Fibroblast of lung (primary cell): ENCODE measurements around the gene SECTM1. TPM values are rescaled to one million over a fixed set of nuclear protein-coding genes. Genes with fewer than 3 reads are reported as not detected.

Source experiments
- DNase-seq, 2 donors: peaks; one replicate each; pipeline versions ENCODE4 v3.0.0 to v3.0.0-alpha.2; 2010; ENCODE audit warnings: low read depth in 2 of 2
- H2AFZ ChIP-seq: 2 replicates; pipeline ENCODE4 v1.5.1; 2012; ENCODE audit warnings: low read length, control low read depth, inconsistent platforms
- H3K27ac ChIP-seq: 2 replicates; pipeline ENCODE4 v1.5.1; 2011; ENCODE audit warnings: low read length, control low read depth; ENCODE audit not compliant: insufficient read depth
- H3K27me3 ChIP-seq: 2 replicates; pipeline ENCODE4 v1.5.1; 2011; ENCODE audit warnings: mild to moderate bottlenecking, low read length; ENCODE audit not compliant: control insufficient read depth, insufficient read depth
- H3K36me3 ChIP-seq: 2 replicates; pipeline ENCODE4 v1.5.1; 2011; ENCODE audit warnings: low read length; ENCODE audit not compliant: control insufficient read depth, insufficient read depth
- H3K4me1 ChIP-seq: 2 replicates; pipeline ENCODE4 v1.5.1; 2011; ENCODE audit warnings: low read length; ENCODE audit not compliant: control insufficient read depth, insufficient read depth; ENCODE audit errors: extremely low read depth
- H3K4me2 ChIP-seq: 2 replicates; pipeline ENCODE4 v1.5.1; 2011; ENCODE audit warnings: low read length, control low read depth; ENCODE audit not compliant: insufficient read depth; ENCODE audit errors: extremely low read depth
- H3K4me3 ChIP-seq, 4 experiments: fragments of 200-600 bp in 1 of 4; sonication (generic) in 1 of 4; replicated peaks in 1 of 4; 2 replicates each; pipeline ENCODE4 v1.5.1; 2011 to 2016; ENCODE audit warnings: low read length in 4 of 4, low read depth in 3 of 4, mild to moderate bottlenecking in 3 of 4, control low read depth in 2 of 4, inconsistent platforms in 1 of 4, mixed read lengths in 1 of 4; ENCODE audit not compliant: insufficient read depth in 1 of 4; ENCODE audit errors: control extremely low read depth in 1 of 4
- H3K79me2 ChIP-seq: 2 replicates; pipeline ENCODE4 v1.5.1; 2012; ENCODE audit warnings: mild to moderate bottlenecking, low read length, inconsistent platforms; ENCODE audit not compliant: control insufficient read depth, insufficient read depth
- H3K9ac ChIP-seq: 2 replicates; pipeline ENCODE4 v1.5.1; 2011; ENCODE audit warnings: mild to moderate bottlenecking, low read length, control low read depth; ENCODE audit not compliant: insufficient read depth
- H3K9me3 ChIP-seq: 2 replicates; pipeline ENCODE4 v1.5.1; 2012; ENCODE audit warnings: low read depth, low read length; ENCODE audit not compliant: control insufficient read depth, insufficient read depth
- H4K20me1 ChIP-seq: 2 replicates; pipeline ENCODE4 v1.5.1; 2011; ENCODE audit warnings: low read length; ENCODE audit not compliant: control insufficient read depth, insufficient read depth; ENCODE audit errors: extremely low read depth
- CTCF ChIP-seq, 2 donors: IDR thresholded peaks in 1 of 2; conservative IDR thresholded peaks in 1 of 2; 1 replicate in 1 of 2; 2 replicates in 1 of 2; pipeline ENCODE4 v1.5.1; 2011 to 2012; ENCODE audit warnings: low read length in 2 of 2, control low read depth in 1 of 2, inconsistent platforms in 1 of 2, low read depth in 1 of 2, mild to moderate bottlenecking in 1 of 2
- EZH2 ChIP-seq: IDR thresholded peaks from 2 replicates; pipeline ENCODE4 v1.5.1; 2012; ENCODE audit warnings: low read length, control low read depth, mild to moderate bottlenecking; ENCODE audit errors: missing control alignments
- polyA plus RNA-seq, 2 donors: library from polyadenylated mRNA; depleted of rRNA in 1 of 2; stranded (reverse) in 1 of 2; unstranded in 1 of 2; fragments of >200 nt; gene quantifications; 2 replicates each; pipeline ENCODE4 v1.2.1, GENCODE V29; 2011 to 2012; ENCODE audit warnings: missing spikeins in 1 of 2
- total RNA-seq: library from RNA; depleted of rRNA; stranded (reverse); fragments of >200 nt; gene quantifications from 2 replicates; pipeline ENCODE4 v1.2.1, GENCODE V29; 2014

SECTM1 gene
- total and polyA plus RNA-seq, 2 donors (not counting 1 experiment from before 2014, with no cell fraction given), result 17.3 to 17.5 TPM

- Histone ChIP-seq H3K9me3 (no peaks in the 10 kb centered on the region), H3K27ac (no peak overlapping the region), H3K4me3 (no peak overlapping the region), H2AFZ (no peak overlapping the region), H3K4me2 (peak overlapping the region; percentile 68), H3K79me2 (no peaks in the 10 kb centered on the region), H3K4me1 (peaks cover 21% of the 10 kb centered on the region), H3K9ac (no peak overlapping the region), H3K27me3 (no peaks in the 10 kb centered on the region), H4K20me1 (no peaks in the 10 kb centered on the region), H3K36me3 (no peaks in the 10 kb centered on the region)
- DNase-seq, result no peak
- TF ChIP-seq CTCF (conservative IDR thresholded peaks at IDR 0.05 in 1 of 2, IDR thresholded peaks at IDR 0.05 in 1 of 2; ENCODE audit: low read depth in 1 of 2, low read length in 2 of 2) (no peak), EZH2 (no peak)
Measured at GRCh38 chr17:82329683-82330321, 3.8 kb downstream of the SECTM1 start.

DNA sequence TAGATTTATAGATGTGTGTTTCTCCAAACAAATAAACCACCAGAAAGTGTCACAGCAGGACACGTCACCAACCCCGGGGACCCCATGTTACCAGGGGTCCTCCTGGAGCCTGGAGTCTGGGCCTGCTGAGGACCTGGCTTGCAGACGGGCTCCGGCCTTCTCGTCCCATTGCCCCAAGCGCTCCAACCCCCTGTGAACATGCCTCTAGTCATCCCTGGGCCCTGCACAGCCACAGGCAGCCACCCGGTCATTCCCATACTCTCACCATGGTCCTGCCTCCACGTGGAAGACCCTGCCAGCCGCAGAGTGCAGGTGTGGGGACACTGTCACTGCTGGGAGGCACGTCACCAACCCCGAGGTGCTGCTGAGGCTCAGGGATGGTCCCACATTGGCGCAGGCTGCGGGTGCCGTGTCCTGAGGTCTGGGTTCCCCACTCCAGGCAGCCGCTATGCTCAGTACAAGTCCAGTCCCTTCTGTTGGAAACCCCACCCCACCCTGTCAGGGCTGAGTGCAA, 4.5 kb downstream of the SECTM1 start:
- no peaks in the 10 kb centered on the region for H3K27me3 ChIP-seq
- no peaks in the 10 kb centered on the region for H4K20me1 ChIP-seq
- H3K4me2 ChIP-seq, result no peak overlapping the region
- no peaks in the 10 kb centered on the region for H3K36me3 ChIP-seq
- peaks cover 13% of the 10 kb centered on the region for H3K4me1 ChIP-seq
- H3K4me3 ChIP-seq, result no peak overlapping the region
- H3K27ac ChIP-seq, result no peak overlapping the region
- H3K79me2 ChIP-seq, result no peaks in the 10 kb centered on the region
- H2AFZ ChIP-seq, result no peak overlapping the region
- no peak for DNase-seq
- no peaks in the 10 kb centered on the region for H3K9me3 ChIP-seq
- TF ChIP-seq CTCF (conservative IDR thresholded peaks at IDR 0.05 in 1 of 2, IDR thresholded peaks at IDR 0.05 in 1 of 2; ENCODE audit: low read depth in 1 of 2, low read length in 2 of 2), result no peak
- no peak for TF ChIP-seq EZH2
- no peak overlapping the region for H3K9ac ChIP-seq

DNA sequence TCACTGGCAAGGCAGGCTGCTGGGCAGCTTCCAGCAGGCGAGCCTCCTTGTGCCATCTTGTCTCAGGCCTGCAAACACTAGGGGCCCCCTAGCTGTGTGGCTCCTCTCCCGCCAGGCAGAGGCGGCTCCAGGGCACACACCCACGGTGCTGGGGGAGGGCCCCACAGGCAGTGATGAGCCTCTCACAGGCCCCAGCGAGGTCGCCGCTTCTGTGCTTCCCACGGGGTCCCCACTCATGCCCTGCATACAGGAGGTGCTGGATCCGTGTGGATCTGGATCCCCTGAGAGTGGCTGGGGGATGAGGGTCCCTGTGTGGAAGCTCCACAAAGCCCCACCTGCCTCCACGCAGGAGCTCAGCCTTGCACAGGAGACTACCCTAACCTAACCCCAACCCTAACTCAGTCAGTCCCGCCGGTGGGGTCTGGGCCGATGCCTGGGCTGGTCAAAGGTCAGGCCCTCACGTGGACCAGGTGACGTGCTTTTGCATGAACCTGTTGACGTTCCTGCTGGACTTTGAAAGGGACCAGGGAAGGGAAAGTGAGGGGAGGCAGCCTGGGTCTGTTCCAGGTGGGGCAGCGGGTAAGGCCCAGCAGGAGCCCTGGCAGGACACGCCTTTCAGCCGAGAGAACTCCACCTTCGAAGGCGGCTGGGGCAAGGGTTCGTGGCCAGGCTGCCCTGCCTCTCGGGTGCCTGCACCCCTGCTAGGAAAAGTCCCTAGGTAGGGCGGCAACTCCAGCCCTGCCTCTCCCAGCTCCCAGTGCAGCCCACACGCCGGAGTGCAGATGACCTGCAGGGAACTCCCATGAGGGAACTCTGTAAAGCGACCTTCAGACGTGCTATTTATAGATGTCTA, 5.2 kb downstream of the SECTM1 start:
- Histone ChIP-seq H3K27ac (no peak overlapping the region), H3K27me3 (no peaks in the 10 kb centered on the region), H3K4me1 (peaks cover 13% of the 10 kb centered on the region), H3K9me3 (no peaks in the 10 kb centered on the region), H3K9ac (no peak overlapping the region), H3K4me2 (no peak overlapping the region), H3K4me3 (no peak overlapping the region), H4K20me1 (no peaks in the 10 kb centered on the region), H3K79me2 (no peaks in the 10 kb centered on the region), H2AFZ (no peak overlapping the region), H3K36me3 (no peaks in the 10 kb centered on the region)
- no peak for TF ChIP-seq EZH2
- TF ChIP-seq CTCF (conservative IDR thresholded peaks at IDR 0.05 in 1 of 2, IDR thresholded peaks at IDR 0.05 in 1 of 2; ENCODE audit: low read depth in 1 of 2, low read length in 2 of 2), result no peak
- no peak for DNase-seq
